Keratinocyte (primary cell): ENCODE results near the gene OSBPL1A. TPM values are rescaled to one million over a fixed set of nuclear protein-coding genes. Genes with fewer than 3 reads are reported as not detected.

Source experiments
- DNase-seq: peaks from one replicate; pipeline ENCODE4 v3.0.0-alpha.2; 2011; ENCODE audit warnings: low read depth, missing footprints, low spot score
- FAIRE-seq: peaks from 2 replicates; lab custom pipeline; 2011; peaks lifted over from hg19 to GRCh38; lab: Jason Lieb, UNC
- H2AFZ ChIP-seq: 2 replicates; pipeline ENCODE4 v1.6.0; 2012; ENCODE audit warnings: low read length, control low read depth, inconsistent platforms; ENCODE audit not compliant: control insufficient read depth
- H3K27ac ChIP-seq: 2 replicates; pipeline ENCODE4 v1.5.1; 2011; ENCODE audit warnings: low read length; ENCODE audit not compliant: control insufficient read depth, insufficient read depth
- H3K27me3 ChIP-seq: 3 replicates; pipeline ENCODE4 v1.6.0; 2011; ENCODE audit warnings: low read length; ENCODE audit not compliant: control insufficient read depth, insufficient read depth; ENCODE audit errors: extremely low read depth
- H3K36me3 ChIP-seq, 2 experiments: 2 replicates in 1 of 2; 3 replicates in 1 of 2; pipeline ENCODE4 v1.5.1; 2011; ENCODE audit warnings: low read length in 2 of 2, mild to moderate bottlenecking in 1 of 2; ENCODE audit not compliant: control insufficient read depth in 2 of 2, insufficient read depth in 2 of 2; ENCODE audit errors: extremely low read depth in 1 of 2
- H3K4me1 ChIP-seq: 3 replicates; pipeline ENCODE4 v1.5.1; 2011; ENCODE audit warnings: low read length; ENCODE audit not compliant: control insufficient read depth, insufficient read depth; ENCODE audit errors: extremely low read depth
- H3K4me2 ChIP-seq: 3 replicates; pipeline ENCODE4 v1.6.0; 2011; ENCODE audit warnings: low read depth, low read length; ENCODE audit not compliant: control insufficient read depth, insufficient read depth; ENCODE audit errors: extremely low read depth
- H3K4me3 ChIP-seq, 3 experiments: fragments of 200-600 bp in 1 of 3; sonication (generic) in 1 of 3; 2 replicates in 2 of 3; 3 replicates in 1 of 3; pipeline ENCODE4 v1.5.1; 2011 to 2016; ENCODE audit warnings: low read length in 3 of 3, mild to moderate bottlenecking in 3 of 3, control low read depth in 2 of 3, inconsistent platforms in 1 of 3, low read depth in 1 of 3, mixed read lengths in 1 of 3, mixed run types in 1 of 3, moderate library complexity in 1 of 3; ENCODE audit not compliant: control insufficient read depth in 2 of 3, insufficient read depth in 2 of 3; ENCODE audit errors: extremely low read depth in 1 of 3
- H3K79me2 ChIP-seq: 2 replicates; pipeline ENCODE4 v1.6.0; 2012; ENCODE audit warnings: low read length; ENCODE audit not compliant: control insufficient read depth, insufficient read depth
- H3K9ac ChIP-seq: 3 replicates; pipeline ENCODE4 v1.6.0; 2011; ENCODE audit warnings: low read length; ENCODE audit not compliant: control insufficient read depth, insufficient read depth; ENCODE audit errors: extremely low read depth
- H3K9me1 ChIP-seq: 3 replicates; pipeline ENCODE4 v1.6.0; 2011; ENCODE audit warnings: low read length; ENCODE audit not compliant: control insufficient read depth, insufficient read depth; ENCODE audit errors: extremely low read depth
- H3K9me3 ChIP-seq: 2 replicates; pipeline ENCODE4 v1.5.1; 2012; ENCODE audit warnings: low read depth, low read length; ENCODE audit not compliant: control insufficient read depth
- H4K20me1 ChIP-seq: 3 replicates; pipeline ENCODE4 v1.6.0; 2011; ENCODE audit warnings: low read length; ENCODE audit not compliant: control insufficient read depth, insufficient read depth; ENCODE audit errors: extremely low read depth
- CTCF ChIP-seq, 3 experiments: IDR thresholded peaks in 1 of 3; conservative IDR thresholded peaks in 1 of 3; optimal IDR thresholded peaks in 1 of 3; 2 replicates in 2 of 3; 3 replicates in 1 of 3; pipeline versions ENCODE3 to v1.5.1; 2011; ENCODE audit warnings: low read length in 3 of 3, mild to moderate bottlenecking in 3 of 3, moderate library complexity in 2 of 3, control low read depth in 1 of 3, inconsistent platforms in 1 of 3; ENCODE audit not compliant: insufficient read depth in 2 of 3; ENCODE audit errors: extremely low read depth in 1 of 3
- EZH2 ChIP-seq: IDR thresholded peaks from one replicate; pipeline ENCODE4 v1.6.1; 2012; ENCODE audit warnings: inconsistent platforms, mild to moderate bottlenecking, low read length, moderate library complexity
- dilution Hi-C: fragments of 300-500 bp; cut with MboI; formaldehyde crosslinking; loops from one replicate; pipeline ENCODE4 v1.7.0; 2020; ENCODE audit warnings: low sequenced_read_pairs; ENCODE audit not compliant: extremely low pct_ligation_motif_present
- polyA plus RNA-seq, 5 experiments: library from polyadenylated mRNA; depleted of rRNA in 3 of 5; stranded (reverse) in 3 of 5; stranded (forward) in 1 of 5; unstranded in 1 of 5; fragments of >200 nt; gene quantifications; 1 replicate in 1 of 5; 2 replicates in 3 of 5; 3 replicates in 1 of 5; pipeline versions ENCODE4 v1.2.1 to v1.2.3, GENCODE V29; 2011 to 2012; ENCODE audit warnings: missing spikeins in 2 of 5, low read depth in 1 of 5, low replicate concordance in 1 of 5

OSBPL1A gene
- polyA plus RNA-seq, 1 donor (not counting 4 experiments of a cell fraction or from before 2014, with no cell fraction given), result 17.7 TPM

- FAIRE-seq, result peak; percentile 64
- H3K4me2 ChIP-seq, result no peak overlapping the region
- no peak overlapping the region for H3K27ac ChIP-seq
- no peaks in the 10 kb centered on the region for H3K36me3 ChIP-seq
- no peaks in the 10 kb centered on the region for H3K9me3 ChIP-seq
- H3K9me1 ChIP-seq, result no peaks in the 10 kb centered on the region
- H3K9ac ChIP-seq, result no peak overlapping the region
- no peak overlapping the region for H2AFZ ChIP-seq
- no peaks in the 10 kb centered on the region for H3K27me3 ChIP-seq
- no peaks in the 10 kb centered on the region for H3K79me2 ChIP-seq
- DNase-seq, result peak; percentile 26
- TF ChIP-seq CTCF (optimal IDR thresholded peaks at IDR 0.05 in 1 of 3, IDR thresholded peaks at IDR 0.05 in 1 of 3, conservative IDR thresholded peaks at IDR 0.05 in 1 of 3; ENCODE audit: extremely low read depth in 1 of 3, insufficient read depth in 2 of 3, low read length in 3 of 3), result no peak
- TF ChIP-seq EZH2, result no peak
- H4K20me1 ChIP-seq, result no peaks in the 10 kb centered on the region
- dilution Hi-C loops, result no loop called here
- no peak overlapping the region for H3K4me3 ChIP-seq
- H3K4me1 ChIP-seq, result peaks cover 5% of the 10 kb centered on the region
Measured at GRCh38 chr18:24368749-24369148, 28.9 kb downstream of the OSBPL1A start.

- DNase-seq (no peak), FAIRE-seq (no peak)
- Histone ChIP-seq H2AFZ (no peak overlapping the region), H3K27ac (no peak overlapping the region), H3K4me1 (peaks cover 7% of the 10 kb centered on the region), H3K9me1 (no peaks in the 10 kb centered on the region), H3K9ac (no peak overlapping the region), H4K20me1 (no peaks in the 10 kb centered on the region), H3K79me2 (no peaks in the 10 kb centered on the region), H3K4me3 (no peak overlapping the region), H3K4me2 (no peak overlapping the region), H3K36me3 (no peaks in the 10 kb centered on the region), H3K9me3 (no peaks in the 10 kb centered on the region), H3K27me3 (no peaks in the 10 kb centered on the region)
- TF ChIP-seq EZH2 (no peak), CTCF (optimal IDR thresholded peaks at IDR 0.05 in 1 of 3, IDR thresholded peaks at IDR 0.05 in 1 of 3, conservative IDR thresholded peaks at IDR 0.05 in 1 of 3; ENCODE audit: extremely low read depth in 1 of 3, insufficient read depth in 2 of 3, low read length in 3 of 3) (no peak)
- dilution Hi-C loops, result no loop called here
Measured at GRCh38 chr18:24366328-24366727, 31.3 kb downstream of the OSBPL1A start.
